ENCODE measurements around the gene NSD2. TPM values are rescaled to one million over a fixed set of nuclear protein-coding genes. Genes with fewer than 3 reads are reported as not detected.
A peak's percentile ranks its signal among the peaks of the same experiment; 100 is the strongest.
"Not testable (repeated sequence)": the region's sequence is repeated elsewhere in the genome, so short reads cannot be mapped to it uniquely, and the experiment has no call there.

NSD2 gene
- polyA plus RNA-seq, 12 donors: 40.2 to 69.7 (median 52.1) TPM; not detected in 1

DNA sequence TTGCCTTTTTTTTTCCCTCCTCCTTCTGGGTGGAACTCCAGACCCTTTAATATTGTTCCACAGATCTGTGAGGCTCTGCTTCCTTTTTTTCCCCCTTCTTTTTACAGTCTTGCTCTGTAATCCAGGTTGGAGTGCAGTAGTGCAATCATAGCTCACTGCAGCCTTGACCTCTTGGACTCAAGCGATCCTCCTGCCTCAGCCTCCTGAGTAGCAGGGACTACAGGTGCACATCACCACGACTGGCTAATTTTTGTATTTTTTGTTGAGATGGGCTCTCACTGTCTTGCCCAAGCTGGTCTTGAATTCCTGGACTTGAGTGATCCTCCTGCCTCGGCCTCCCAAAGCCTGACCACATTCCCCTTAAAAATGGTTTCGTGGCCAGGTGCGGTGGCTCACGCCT is 26.8 kb downstream of the NSD2 start:
- no peak for DNase-seq

DNA sequence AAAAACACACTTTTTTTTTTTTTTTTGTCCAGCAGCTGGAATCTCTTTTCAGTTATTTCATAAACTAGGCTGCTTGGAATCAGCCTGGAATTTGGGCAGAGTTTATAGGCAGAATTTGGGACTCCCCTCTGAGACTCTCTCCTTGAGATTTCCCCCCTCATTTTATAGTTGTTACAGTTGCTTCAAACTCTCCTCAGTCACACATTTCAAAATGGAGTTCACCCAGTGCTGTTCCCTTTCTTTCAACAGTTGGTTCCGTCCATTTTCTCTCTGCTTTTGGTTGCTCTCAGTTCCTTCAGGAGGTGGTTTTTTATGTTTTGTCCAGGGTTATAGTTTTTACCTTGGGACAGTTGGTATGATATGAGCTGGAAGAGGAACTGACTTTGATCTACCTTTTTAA is 27.5 kb downstream of the NSD2 start:
- DNase-seq: no peak

DNA sequence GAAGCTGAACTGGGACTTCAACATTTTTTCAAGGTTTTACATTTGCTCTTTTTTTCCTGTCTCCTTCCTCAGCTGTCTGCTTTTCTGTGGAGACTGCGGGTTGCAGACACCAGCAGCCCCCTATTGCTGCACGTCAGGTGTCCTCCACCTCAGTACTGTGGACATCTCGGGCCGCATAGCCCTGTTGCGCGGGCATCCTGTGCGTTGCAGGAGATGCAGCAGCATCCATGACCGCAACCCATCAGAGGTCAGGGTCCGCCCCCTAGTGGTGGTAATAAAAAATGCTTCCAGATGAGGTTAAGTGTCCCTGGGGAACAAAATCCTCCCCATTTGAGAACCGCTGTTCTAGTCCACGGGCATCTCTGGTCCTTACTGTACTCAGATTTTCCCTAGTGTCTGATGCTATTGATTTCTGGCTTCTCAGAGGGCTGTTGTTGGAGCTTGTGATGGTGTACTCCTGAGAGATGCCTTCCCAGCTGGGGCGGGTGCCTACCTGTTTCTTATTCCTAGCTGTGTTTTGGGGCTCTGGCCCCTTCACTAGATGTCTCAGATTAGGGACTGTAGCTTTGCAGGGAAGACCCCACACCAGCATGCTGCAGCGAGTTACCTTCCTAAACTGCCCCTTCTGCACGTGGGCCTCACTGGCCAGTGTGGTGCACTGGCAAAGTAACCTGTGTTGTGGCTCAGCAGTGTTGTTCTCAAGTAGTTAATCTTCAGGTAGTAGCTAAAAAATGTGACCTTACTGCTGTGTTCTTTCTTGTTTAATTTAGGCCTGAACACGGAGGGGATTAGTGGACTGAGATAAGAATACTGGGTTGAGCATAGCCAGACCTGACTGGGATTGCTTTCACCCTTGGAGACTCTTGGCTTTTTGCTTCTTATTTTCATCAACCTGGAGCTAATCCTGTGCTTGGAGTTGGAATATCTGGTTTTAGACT is 28.2 kb downstream of the NSD2 start:
- DNase-seq: peak; percentile 73

DNA sequence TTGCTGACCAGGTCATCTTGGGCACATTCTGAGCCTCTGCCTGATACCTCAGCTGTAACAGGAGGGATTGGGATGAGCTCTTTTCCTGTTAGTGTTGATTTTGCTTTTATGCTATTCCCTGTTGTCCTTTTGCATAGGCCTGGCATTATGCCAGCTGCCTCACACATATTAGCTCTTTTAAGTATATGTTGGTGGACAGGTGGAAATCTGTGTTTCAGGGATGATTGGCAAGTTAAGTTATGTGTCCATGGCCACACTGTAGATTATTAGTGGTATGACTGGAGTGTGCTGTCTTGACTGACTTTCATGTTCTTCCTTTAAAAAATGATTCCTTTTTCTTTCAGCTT is 28.9 kb downstream of the NSD2 start:
- no peak for DNase-seq

DNA sequence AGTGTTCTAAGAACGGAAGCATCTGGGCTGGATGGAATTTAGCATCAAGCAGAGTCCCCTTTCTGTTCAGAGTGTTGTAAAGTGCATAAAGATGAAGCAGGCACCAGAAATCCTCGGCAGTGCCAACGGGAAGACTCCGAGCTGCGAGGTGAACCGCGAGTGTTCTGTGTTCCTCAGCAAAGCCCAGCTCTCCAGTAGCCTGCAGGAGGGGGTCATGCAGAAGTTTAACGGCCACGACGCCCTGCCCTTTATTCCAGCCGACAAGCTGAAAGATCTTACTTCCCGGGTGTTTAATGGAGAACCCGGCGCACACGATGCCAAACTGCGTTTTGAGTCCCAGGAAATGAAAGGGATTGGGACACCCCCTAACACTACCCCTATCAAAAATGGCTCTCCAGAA is 29.4 kb downstream of the NSD2 start:
- no peak for DNase-seq

DNA sequence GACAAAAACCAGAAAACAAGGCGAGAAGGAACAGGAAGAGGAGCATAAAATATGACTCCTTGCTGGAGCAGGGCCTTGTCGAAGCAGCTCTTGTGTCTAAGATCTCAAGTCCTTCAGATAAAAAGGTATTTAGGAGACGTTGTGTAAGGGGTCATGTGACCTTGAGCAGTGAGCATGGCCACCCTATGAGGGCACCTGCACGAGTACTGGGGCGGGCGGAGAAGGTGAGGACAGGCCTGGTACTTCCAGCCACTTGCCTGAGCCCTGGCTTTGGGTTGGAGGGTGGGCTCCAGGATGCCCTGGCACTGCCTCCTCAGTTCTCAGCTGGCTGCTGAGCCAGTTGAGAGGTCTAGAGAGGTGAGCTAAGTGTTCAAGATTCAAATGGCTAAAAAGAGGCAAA is 29.9 kb downstream of the NSD2 start:
- DNase-seq: no peak

DNA sequence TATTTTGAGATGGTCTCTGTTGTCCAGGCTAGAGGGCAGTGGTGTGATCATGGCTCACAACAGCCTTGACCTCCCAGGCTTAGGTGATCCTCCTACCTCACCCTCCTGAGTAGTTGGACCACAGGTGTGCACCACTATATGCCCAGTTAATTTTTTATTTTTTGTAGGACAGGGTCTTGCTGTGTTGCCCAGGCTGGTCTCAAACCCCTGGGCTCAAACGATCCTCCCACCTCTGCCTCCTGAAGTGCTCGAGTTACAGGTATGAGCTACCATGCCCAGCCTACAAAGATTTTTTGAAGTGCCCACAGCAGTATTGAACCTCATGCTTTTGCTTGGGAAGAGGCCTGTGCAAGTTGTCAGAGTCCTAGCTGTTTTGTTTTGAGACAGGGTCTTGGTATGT is 31.1 kb downstream of the NSD2 start:
- DNase-seq: no peak

DNA sequence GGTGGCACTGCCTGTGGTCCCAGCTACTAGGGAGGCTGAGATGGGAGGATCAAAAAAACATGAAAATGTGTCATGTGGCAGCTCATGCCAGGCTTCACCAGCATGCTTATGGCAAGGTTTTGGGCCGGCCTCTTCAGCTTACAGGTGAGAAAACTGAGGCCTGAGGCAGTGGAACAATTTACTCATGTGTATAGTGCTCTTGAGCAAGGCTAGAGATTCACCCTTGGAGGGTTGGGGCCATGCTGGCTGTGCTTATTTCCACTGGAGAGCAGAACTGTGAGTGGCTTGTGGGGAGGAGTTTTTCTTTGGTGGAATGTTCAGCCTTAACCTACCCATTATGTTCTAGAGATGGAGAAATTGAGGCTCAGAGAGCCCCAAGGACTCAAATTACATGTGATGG is 31.8 kb downstream of the NSD2 start:
- no peak for DNase-seq

DNA sequence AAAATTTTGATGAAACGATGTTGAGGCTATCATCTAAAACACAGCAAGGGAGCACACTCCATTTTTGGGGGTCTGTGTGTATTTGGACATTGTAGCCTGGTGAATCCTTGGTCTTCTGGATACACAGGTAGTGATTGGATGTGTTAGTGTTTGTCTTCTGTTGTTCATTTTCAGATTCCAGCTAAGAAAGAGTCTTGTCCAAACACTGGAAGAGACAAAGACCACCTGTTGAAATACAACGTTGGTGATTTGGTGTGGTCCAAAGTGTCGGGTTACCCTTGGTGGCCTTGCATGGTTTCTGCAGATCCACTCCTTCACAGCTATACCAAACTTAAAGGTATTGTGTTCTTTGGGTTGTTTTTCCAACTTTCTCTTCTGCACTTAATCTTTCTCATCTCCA is 32.8 kb downstream of the NSD2 start:
- DNase-seq: no peak

DNA sequence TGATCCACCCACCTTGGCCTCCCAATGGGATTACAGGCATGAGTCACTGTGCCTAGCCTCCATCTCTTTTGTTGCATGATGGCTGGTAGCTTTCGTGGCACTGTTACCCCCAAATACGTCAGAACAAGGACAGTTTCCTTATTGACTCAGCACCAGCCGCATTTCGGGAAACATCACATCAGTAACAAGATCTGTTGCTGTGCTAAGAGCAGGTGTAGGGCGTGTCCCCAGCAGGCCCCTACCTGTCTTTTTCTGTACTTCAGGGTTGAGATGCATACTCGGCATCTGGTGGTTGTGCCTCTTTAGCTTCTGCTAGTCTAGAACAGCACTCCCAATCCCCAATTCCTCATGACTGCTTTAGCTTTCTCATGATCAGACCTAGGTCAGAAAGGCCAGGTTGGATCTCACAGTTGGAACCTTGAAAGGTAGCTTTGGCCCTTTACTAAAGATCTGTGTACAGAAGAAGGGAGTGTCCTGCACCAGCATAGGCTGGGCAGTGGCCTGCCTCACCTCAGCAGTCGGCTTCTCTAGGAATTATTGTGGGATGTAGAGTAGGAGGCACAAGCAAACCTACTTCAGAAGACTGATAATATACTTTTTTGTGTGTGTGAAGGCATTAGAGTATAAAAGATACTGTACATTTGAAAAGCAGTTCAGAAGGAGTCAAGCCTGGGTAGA is 36.8 kb downstream of the NSD2 start:
- DNase-seq: no peak

DNA sequence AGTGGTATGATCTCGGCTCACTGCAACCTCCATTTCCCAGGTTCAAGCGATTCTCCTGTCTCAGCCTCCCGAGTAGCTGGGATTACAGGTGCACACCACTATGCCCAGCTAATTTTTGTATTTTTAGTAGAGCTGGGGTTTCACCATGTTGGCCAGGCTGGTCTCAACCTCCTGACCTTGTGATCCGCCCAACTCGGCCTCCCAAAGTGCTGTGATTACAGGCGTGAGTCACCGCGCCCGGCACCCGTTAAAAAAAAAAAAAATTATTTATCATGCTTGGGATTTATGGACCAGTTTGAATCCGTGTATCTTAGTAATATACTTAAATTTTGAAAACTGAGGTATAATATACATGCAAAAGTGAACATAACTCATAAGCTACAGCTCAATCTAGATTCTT is 38.5 kb downstream of the NSD2 start:
- DNase-seq: not testable (repeated sequence)

DNA sequence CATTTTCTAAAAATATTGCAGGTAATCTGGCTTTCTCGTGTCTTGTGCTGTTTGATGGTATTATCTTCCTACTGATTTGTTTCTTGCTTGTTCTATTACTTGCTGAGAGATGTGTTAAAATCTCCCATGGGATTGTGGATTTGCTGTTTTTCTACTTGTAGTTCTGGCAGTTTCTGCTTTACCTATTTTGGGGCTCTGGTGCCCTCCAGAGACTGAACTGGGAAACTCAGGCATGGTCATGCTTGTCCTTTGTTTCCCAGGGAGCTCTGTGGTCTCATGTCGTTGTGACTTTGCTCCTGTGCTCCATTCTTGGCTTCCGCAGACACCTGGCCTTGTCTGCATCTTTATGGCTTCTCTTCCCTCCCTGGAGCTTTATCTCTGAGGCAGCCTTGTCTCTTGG is 39.5 kb downstream of the NSD2 start:
- DNase-seq: peak; percentile 31

DNA sequence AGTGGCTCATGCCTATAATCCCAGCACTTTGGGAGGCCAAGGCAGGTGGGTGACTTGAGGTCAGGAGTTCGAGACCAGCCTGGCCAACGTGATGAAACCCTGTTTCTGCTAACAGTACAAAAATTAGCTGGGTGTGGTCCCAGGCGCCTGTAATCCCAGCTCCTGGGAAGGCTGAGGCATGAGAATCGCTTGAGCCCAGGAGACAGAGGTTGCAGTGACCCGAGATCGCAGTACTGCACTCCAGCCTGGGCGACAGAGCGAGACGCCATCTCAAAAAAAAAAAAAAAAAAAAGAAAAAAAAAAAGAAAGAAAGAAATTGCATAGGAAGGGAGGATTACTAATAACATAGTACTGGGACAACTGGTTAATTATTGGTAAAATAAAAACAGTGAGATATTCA is 40.1 kb downstream of the NSD2 start:
- not testable (repeated sequence) for DNase-seq

DNA sequence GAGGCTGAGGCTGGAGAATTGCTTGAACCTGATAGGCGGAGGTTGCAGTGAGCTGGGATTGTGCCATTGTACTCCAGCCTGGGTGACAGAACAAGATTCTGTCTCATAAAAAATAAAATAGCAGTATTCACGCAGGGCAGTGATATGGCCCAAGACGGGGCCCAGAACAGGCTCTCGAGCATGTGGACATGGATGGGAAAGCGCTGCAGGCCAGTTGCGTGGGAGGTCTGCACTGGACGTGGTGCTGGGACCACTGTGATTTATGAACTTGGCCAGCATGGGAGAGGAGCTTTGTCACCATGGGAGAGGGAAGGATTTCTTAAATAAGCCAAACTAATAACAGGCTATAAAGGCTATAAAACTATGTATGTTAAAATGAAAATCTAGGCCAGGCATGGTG is 51.6 kb downstream of the NSD2 start:
- DNase-seq: no peak

DNA sequence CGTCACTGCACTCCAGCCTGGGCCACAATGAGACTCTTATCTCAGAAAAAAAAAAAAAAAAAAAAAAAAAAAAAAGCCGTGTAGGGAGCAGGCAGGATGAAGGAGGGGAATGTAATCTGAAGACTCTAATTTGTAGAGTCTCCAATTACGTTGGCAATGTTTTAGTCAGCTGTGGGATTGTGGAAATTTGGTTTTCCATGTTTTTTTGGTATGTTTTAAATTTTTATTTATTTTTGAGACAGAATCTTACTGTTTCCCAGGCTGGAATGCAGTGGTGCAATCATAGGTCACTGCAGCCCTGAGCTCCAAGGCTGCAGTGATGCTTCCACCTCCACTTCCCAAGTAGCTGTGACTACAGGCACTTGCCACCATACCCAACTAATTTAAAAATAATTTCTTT is 56.5 kb downstream of the NSD2 start:
- DNase-seq: no peak

DNA sequence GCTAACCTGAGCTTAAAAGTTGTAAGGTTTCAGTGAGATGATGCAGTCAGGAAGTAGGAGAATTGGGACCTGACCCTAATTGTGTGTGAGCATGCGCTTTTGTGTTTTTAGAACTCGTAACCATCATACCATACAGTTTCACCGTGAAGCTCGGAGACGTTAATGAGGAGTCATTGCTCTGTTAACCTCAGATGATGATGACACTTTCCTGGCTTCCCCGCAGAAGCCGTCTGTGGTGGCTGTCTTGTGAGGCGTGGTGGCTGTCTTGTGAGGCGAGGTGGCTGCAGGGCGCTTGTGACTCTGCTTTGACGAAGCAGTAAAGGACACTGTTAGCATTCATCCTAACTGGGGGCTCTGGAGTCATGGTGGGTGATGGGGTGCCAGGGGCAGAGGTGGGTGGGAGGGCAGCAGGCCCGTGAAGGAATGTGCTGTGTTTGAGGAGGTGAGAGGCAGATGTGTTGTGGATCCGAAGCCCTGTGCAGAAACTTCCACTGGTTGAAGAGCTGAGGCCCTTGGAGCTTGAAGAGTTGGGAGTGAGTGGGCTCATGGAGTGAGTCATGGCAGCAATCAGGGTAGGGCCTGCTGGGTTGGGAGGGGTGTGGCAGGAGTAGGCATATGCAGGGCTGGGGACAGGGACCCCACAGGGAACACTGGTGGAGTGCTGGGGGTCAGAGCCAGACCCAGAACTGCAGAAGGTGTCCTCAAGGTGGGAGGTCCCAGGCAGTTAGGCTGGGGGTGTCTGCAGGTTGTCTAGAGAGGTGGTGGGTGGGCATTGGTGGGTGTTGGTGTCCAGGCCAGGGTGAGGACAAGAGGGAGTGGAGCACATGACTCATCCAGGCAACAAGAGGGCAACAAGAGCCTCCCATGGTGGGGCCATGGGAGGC is 57.4 kb downstream of the NSD2 start:
- no peak for DNase-seq

DNA sequence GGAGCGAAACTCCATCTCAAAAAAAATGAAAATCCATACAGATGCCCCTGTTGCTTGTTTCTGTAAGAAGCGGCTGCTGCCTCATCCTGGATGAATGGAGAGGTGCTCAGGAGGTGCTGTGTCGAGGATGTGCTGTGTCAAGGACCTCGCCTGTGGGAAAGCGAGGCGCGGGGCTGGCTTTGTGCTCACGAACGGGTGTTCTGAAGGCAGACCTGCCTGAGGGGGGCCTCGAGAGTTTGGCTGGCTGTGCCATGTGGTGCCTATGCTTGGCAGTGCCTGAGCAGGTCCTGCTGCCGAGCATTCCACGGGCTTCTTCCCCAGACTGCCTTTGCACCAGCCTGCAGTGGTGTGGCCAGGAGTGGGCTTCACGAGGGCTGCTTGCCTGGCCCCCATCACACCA is 61.5 kb downstream of the NSD2 start:
- no peak for DNase-seq

DNA sequence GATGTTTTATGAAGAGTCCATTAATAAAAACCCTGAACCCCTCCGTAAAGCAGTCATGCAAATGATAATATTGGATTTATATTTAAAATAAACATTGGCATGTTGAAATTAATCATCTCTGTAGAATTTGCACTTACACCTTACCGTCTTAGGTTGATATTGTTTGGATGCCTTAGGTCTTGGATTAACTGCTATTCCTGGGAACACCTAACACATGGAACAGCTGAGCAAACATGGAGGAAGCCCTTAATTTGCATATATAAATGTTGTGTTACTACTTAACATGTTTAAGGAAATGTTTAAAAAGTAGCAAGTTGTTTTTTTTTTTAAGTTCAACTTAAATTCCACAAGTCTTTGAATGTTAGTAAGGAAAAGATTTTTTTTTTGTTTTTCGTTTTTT is 62.5 kb downstream of the NSD2 start:
- no peak for DNase-seq

DNA sequence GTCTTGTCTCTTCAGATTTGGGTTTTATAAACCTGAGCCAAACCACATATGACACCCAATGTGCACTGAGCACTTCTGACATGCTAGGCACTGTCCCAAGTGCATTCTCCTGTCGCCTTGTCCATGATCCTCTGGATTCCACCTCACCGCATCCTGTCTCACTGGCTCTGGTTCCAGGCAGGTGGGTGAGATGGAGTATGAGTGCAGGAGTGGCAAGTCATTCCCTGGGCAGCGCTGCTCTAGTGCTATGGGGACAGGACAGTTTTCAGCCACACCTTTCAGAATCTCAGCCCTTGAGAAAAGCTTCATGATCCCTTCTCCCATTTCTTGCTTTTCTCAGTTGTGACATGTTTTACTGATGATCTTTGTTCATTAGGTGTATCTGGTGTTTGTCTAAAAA is 66.4 kb downstream of the NSD2 start:
- no peak for DNase-seq

DNA sequence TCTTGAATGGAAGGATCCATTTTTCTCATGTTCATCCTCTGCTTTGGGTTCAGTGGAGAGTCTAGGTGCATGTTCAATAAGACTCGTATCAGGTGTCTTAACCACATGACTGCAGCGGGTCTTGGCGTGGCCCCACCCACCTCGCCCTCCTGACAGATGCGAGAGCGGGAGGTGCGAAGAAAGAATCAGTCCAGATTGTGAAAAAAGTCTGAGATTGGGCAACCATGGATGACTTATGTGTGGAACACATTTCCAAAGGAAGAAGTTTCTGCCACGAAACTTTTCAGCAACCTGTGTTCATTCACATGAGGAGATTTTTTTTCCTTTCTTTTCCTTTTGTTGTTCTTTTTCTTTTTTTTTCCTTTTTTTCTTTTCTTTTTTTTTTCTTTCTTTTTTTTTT is 66.8 kb downstream of the NSD2 start:
- DNase-seq: no peak

DNA sequence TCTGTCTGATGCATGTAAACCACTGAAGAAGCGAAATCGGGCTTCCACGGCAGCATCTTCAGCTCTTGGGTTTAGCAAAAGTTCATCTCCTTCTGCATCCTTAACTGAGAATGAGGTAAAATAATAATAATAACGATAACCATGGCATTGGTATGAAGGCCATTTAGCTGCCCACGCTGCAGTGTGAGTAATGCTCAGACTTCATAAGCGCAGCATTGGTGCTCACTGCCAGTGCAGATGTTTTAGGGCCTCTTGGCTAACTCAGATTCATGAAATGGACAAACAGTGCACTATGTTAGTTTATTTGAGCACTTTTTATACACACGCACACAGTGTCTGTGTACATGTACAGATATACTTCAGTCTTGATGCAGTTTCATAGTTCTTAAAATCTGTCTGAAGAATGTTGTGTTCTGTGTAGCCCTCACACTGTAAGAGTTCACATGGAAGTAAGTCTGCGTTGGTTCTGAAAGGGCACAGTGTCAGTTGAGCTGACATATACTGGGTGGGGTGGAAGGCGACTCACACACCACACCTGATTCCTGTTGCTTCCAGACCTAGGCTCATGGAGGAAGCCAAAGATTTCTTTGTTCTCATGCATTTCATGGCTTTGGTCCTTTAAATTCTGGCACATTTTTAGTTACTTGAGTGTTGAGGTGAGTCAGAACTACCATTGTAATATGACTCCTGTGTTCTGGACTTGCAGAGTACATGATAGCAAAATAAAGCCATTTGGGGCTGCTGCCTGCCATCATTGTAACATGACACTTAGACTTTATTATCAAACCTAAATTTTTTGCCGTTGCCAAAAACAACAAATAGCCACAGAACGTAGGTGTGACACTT is 68.7 kb downstream of the NSD2 start:
- DNase-seq: no peak

DNA sequence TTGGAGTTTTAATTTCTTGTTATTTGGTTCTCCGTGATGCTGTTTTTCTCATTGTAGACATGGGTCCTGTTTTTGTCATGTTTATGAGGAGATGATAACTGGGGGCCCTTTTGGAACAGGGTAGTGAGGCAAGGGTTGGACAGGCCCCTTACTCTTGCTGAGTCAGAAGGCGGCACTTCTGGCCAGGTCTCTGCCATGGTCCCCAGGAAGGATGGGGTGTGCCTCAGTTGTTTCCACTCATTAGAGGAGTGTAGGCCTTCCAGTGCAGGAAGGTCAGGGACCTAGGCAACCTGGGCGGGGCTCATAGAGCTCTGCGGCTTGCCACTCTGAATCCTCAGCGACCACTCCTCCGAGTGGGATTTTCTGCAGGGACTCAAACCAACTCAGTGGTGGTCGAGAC is 69.4 kb downstream of the NSD2 start:
- no peak for DNase-seq

Measured in muscle of arm (tissue), 12 donors.